Measurements from ENCODE around the gene DLG2.
"Not testable (repeated sequence)": the region's sequence is repeated elsewhere in the genome, so short reads cannot be mapped to it uniquely, and the experiment has no call there.

DLG2 gene

GRCh38 chr11:84990141-84990540 lies 637.0 kb downstream of the DLG2 start:
- DNase-seq (ENCODE audit: low read depth) = no peak

- not testable (repeated sequence) for DNase-seq (ENCODE audit: low read depth)
These were observed 639.4 kb downstream of the DLG2 start for GRCh38 chr11:84987686-84988187.

DNA sequence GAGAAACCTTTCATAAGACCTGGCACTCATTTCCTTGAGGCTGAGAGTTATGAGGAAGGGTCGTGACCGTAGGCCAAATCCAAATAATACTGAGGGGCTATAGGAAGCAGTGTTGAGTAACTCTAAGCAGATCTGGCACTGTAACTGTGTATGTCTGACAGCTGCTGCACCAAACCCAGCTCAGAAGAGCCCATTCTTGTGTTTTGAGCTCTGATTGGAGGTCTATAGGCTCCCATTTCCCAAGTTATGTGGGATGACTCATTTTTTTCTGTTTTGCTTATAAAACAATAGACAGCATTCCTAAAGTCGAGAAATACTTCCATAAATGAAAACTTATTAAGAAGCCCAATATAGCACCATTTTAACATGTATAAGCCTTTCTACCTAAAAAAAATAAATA lies 645.8 kb downstream of the DLG2 start:
- no peak for DNase-seq (ENCODE audit: low read depth)

- no peak for DNase-seq (ENCODE audit: low read depth)
These were observed 658.0 kb downstream of the DLG2 start for GRCh38 chr11:84969103-84969502.

DNA sequence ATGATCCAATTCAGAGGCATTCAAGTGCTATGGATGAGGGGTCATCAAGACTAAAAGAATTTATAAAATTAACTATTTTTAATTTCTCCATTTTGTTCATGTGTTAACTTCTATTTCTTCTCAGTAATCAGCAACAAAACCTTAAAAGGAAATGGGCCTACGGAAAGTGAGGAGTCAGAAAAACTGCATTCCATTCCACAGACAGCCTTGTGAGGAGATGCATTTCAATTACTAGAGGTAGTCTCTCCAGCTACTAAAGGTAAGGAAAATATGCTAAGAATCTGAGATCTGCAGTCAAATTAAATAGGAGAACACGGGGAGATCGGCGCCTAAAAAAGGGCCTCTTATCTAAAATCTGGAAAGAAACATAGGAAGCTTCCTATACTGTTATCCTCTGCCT lies 661.7 kb downstream of the DLG2 start:
- DNase-seq (ENCODE audit: low read depth) = no peak

DNA sequence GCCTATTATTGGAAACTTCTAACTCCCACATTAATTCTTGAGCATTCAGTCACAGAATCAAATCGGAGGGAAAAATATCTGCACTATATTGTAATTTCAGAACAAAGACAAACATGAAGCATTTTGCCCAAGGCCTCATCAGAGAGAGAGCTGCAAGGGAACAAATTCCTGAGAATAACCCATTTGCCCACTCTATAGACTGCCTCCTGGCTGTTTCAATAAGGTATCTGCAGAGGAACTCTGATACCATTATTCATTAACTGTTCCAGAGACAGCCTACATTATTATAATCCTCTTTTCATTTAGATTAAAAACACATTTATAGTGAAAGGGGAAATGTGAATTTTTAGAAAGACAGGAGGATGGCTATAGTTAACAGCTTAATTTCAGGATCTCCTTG lies 663.9 kb downstream of the DLG2 start:
- no peak for DNase-seq (ENCODE audit: low read depth)

DNA sequence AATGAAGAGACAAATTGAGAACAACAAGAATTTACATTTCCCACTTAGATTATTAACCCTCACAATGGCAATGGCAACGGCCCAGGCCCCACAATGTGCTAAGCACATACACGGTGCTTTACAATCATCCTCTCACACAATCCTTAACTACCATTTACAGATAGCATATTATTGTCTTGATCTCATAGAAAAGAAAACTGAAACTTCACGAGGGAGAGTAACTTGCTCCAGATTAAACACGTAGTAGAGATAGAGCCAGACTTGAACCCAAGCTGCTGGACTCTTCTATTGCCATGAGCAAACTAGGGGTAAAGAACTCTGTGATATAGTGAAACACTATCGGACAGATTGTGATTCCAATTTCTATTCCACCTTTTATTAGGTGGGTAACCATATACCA lies 665.1 kb downstream of the DLG2 start:
- no peak for DNase-seq (ENCODE audit: low read depth)

- DNase-seq (ENCODE audit: low read depth) = no peak
These were observed 668.8 kb downstream of the DLG2 start for GRCh38 chr11:84958295-84958694.

DNA sequence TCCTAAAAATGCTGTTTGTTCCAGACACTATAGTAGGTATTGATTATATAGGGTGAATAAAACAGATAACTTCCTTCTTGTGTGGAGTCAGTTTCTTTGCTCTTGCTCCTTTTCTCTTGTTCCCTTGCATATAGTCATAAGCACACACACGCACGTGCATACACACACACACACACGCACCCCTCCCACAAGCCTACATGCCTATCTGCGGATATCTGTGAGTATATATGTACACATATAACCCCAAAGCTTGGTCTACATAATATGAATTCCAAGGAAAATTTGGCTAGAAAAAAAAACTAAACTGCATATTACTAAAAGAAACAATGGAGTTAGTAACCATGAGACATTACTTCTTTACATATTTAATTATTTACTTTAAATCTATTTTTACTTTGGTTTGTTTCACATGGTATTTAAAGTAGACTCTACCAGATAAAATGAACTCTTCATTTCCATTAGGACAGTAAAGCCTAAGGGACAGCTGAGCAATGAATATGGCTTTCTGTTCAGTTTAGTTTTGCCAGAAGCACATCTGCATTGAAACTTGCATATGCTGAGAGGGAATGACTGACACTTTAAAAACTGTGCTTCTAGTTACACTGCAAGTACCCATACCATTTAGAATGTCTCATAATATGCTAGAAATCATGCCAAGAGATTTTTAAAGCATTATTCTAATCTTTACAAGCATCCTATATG lies 676.4 kb downstream of the DLG2 start:
- no peak for DNase-seq (ENCODE audit: low read depth)

GRCh38 chr11:84947970-84948580 lies 679.1 kb downstream of the DLG2 start:
- DNase-seq (ENCODE audit: low read depth) = no peak

- DNase-seq (ENCODE audit: low read depth) = no peak
These were observed 680.1 kb downstream of the DLG2 start for GRCh38 chr11:84947070-84947469.

- no peak for DNase-seq (ENCODE audit: low read depth)
These were observed 696.3 kb downstream of the DLG2 start for GRCh38 chr11:84930863-84931262.

DNA sequence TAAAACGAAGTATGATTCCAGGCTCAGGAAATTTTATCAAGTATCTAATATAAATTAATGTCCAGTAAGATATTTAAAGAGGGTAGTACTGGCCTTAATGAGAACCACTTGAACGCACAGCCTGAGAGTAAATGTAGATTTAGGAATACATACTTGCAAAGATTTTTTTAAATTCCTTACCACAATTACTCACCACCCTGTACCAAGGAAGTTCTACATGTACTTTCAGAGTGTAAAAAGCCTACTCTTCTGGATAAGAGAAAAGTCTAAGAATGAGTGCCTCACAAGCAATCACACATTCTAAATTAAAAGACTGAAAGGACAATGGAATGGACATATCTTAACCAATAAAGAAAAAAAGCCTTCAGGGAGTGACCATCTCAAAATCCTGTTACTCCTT lies 697.4 kb downstream of the DLG2 start:
- DNase-seq (ENCODE audit: low read depth) = no peak

DNA sequence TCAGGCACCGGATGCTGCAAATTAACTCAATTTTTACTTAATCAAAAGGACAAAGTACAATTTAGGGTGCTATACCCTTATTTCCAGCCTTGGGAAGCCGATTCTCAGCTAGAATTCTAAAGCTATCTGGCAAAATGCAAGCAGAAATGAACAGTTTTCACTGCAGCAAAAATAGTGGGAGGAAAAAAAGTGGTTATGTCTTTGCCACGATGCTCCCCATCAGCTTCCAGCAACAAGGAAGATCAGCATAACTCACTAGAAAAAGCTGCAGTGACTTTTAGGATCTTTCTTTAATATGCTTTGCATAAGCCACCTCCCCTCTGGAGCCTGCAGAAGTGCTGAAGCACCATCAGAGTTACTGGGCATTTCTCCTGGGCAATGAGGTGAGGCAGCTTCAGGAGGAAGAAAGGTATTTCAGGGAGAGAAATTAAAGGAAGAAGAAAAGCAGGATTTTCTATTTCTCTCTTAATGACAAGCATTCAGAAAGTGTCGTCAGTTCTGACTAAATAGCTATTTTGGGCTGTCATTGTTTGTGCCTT lies 702.9 kb downstream of the DLG2 start:
- no peak for DNase-seq (ENCODE audit: low read depth)

GRCh38 chr11:84923489-84923888 lies 703.7 kb downstream of the DLG2 start:
- no peak for DNase-seq (ENCODE audit: low read depth)

DNA sequence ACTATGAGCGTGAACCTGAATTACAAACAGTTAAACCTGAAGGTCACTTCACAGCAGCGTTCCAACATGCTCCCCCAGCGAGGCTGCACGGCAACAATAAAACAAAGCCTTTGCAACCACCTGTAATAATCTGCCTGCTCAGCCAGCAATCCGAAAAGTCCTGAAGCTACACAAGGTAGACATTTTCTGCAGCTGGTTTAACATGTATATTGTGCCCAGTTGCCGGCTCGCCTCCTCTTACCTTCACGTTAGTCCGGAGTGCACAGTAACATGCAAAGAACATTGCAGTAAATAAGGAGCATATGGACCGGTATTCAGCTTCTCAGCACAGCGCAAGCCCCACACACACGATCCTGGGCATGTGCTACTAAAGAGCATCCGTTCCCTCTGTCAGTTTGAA lies 704.3 kb downstream of the DLG2 start:
- DNase-seq (ENCODE audit: low read depth) = no peak

DNA sequence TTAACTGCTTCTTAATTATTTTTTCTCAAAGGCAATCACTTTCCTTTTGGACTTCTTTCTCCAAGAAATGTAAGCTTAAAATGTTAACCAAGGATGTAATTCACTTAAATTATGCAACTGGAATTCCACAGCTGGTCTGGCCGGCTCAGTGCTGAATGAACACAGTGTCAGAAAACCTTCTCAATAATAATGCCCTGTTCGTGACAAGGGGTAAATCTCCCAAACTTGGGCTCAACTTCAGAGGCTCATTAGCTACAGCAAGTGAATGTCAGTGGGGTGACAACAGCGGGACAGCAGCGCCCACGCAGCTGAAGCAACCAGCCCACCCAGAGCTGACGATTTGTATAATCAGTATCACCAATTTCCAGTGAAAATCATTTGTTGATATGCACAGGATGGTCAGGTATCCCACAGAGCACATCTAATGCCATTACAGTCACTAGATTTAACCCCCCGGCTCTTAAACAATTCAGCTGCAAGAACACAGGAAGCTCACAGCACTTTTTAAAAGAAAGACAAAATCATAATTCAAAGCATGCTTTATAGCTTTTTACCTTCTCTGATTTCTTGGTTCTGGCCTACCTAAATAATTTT lies 704.8 kb downstream of the DLG2 start:
- DNase-seq (ENCODE audit: low read depth) = no peak

DNA sequence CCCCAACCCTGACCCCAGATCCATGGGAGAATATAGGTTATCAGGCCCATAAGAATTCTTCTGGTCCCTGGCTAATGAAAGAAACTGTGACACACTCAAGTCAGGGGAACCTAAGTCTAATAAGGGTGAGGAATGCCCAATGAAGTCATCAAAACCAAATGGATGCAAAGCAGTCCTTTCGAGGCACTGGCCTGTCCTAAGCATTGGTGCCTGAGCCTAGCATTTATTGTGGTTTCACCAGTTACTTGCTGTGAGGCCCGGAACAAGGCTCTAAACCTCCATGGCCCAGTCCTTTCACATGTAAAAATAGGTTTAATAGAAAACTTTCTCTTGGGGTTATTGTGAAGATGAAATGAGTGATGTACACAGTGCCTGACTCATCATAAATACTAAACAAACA lies 712.6 kb downstream of the DLG2 start:
- DNase-seq (ENCODE audit: low read depth) = no peak

DNA sequence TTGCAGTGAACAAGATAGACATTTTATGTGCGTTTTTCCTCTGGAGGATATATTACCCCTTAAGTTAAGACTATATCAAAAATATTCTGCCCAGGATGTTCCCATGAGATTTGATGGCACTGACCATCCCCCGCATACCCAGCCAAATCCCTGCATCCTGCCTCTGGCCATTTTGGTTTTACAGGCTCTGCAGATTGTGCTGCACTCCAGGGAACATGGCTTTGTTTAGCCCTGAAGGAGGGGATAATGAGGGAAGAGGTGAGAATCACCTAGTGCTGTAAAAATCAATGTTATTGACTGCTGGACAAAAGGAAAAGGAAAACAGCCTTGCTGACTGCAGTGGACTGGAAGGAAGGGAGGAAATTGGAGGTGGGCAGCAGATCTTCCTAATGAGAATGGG lies 717.4 kb downstream of the DLG2 start:
- DNase-seq (ENCODE audit: low read depth) = no peak

- no peak for DNase-seq (ENCODE audit: low read depth)
These were observed 720.1 kb downstream of the DLG2 start for GRCh38 chr11:84906995-84907394.

DNA sequence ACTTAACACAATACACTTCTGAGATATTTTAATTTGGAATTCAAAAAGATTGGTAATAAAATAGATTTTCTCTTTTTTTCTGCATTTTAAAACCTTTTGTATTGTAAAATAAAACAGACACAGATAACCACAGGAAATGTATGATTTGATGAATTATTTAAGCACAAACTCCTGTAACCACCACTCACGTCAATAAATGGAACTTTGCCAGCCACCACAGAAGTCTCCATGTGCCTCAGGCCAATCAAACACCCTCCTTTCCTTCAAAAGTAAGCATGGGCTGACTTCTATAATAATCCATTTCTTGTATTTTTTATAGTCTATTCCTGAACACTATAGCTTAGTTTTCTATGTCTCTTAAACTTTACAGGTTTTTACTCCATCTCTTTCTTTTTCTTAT lies 721.7 kb downstream of the DLG2 start:
- no peak for DNase-seq (ENCODE audit: low read depth)

- DNase-seq (ENCODE audit: low read depth) = no peak
These were observed 724.7 kb downstream of the DLG2 start for GRCh38 chr11:84902445-84902844.

DNA sequence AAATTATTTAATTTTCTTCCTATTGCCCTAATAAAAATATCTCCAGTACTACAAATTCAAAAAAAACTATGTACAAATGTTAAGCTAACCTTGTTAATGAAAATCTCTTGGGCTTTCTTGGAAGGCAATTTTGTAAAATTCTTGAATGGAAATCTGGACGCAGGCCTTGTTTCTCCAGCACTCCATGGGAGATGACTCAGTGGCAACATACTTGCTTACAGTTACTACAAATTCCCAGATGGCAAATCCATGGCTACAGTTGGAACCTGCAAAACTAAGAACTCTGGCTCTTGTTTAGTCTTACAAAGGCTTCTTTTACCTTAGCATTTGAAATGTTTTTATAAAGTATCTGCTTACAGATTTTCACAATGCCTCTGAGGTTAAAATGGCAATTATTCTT lies 725.2 kb downstream of the DLG2 start:
- no peak for DNase-seq (ENCODE audit: low read depth)

Measured in activated gamma-delta T cell treated with anti-CD3 and anti-CD28 coated beads, Interleukin-2, amount 50 U/mL, for 16 hours (primary cell).